ENCODE data around the gene KRTAP11-1.

The KRTAP11-1 gene, protein sequence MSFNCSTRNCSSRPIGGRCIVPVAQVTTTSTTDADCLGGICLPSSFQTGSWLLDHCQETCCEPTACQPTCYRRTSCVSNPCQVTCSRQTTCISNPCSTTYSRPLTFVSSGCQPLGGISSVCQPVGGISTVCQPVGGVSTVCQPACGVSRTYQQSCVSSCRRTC

DNA sequence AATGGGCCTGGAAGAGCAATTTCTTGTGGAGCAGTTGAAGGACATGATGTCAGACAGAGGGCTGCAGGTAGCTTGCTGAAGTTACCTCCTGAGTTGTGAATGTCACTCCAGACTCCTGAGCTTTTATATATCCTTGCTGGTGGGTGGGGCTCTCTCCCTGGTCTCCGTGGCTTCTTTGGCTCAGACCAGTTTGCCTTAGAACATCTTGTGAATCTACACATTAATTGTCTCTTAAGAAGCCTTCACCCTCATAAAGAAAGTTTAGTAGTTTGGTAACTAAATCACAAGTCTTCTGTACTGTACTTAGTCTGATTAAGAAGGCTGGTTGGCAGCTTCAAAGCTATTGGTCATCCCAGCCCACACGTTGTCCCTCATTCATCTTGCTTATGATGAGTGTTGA is at the start of gene KRTAP11-1:
Gene KRTAP11-1 (minus strand): TSS at position 101 of the 400 bp plus-strand sequence. CDS start 56 bp downstream, at position 45.
- DNase-seq = no peak

DNA sequence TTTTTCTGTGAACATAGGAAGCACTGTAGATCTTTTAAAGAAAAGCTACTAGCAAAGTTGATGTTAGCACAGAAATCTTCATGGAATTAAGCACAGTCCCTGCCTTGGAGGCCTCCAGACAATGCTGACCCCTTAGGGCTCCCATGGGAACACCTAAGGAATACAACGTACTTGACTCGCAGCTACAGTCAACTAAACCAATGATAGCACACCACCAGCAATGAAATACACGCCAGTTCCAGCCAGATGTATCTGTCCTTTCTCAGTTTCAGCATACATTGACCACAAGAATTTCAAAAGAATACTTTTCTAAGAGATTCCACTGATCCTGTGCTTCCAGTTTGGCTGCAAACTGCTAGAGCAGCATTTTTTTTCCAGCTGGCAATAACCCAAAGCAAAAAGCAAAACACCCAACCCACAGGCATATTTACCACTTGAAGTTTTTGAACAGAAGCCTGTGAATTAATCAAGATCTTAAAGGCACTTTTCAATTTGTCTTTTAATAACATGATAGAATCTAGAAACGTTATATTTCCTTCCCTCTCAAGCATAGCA is 42.8 kb upstream of the KRTAP11-1 start:
- DNase-seq = no peak

DNA sequence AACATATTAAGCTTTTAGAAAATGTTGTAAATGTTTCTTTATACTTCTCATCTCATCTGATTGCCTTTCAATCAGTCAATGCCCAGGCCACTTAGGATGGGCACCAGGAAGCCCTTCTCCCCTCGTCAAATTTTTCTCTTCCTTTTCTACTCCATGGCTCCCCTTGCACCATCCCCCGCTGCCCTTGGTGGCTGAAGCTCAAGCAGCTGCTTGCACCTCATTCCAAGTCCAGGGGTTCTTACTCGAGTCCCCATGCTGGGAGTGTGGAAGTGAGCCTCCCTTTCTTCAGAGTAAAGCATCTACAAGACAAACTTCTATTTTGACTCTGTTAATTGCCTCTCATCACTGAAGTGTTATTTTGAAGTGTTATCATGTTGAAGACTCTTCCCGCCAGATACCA is 39.7 kb upstream of the KRTAP11-1 start:
- no peak for DNase-seq

DNA sequence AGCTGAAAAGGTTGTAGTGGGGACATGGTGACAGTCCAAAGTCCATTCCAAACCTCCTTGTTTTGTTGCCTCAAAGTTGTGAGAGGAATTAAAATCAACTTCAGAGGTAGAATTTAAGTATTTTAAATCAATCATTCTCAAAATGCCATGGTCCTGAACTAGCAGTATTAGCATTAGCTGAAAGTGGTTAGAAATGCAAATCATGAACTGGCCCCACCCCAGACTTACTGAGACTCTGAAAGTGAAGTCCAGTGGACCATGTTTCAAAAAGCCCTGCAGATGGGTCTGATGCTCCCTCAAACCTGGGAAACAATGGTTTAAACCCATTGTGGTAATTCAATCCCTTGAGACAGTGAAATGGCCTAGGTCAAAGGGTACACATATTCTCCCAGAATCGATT is 36.2 kb upstream of the KRTAP11-1 start:
- DNase-seq = no peak

DNA sequence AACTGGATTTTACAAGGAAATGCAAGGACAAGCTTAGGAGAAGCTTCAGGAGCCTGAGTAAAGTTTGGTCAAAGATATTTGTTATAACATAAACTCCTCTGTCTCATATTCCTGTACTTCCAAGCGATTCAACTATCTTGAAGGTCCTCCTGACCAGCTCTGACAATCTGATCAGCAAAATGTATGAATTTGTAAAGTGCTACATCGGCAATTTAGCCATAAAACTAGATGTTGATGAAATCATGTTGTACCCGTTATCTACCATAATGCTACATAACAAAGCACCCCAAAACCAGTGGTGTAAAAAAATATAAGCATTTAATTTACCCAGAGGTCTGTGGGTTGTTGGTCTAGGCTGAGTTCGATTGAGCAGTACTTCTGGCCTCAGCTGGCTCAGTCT is 19.5 kb upstream of the KRTAP11-1 start:
- DNase-seq = no peak

DNA sequence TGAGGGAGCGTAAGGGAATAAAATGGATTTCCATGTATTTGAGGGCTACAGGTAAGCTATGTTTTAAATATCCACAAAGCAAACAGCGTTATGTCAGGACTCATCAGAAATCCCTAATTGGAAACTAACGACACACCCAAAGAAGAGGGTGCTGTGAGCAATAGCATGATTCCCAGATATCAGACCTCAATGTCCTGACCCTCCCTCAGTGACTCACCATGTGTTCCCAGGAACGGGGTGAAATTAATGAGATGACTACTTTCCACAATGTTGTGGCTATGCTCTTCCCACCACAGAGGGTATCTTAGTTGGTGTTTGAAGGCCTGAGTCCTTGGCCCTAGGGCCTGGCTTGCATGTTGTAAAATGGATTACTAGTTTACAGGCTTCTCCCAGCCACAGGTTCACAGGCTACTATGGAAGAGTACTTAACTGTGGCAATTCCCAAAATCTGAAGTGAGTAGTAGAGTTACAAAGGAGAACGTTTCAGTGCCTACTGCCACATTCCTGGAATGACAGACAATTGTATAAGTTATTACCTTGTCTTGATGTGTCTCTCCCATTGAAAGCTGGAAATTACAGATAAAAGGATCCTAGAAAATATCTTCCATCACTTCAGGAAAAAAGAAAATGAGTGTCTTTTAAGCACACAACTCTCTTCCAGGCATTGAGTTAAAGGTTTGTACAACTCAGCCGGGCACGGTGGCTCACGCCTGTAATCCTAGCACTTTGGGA is 1.7 kb upstream of the KRTAP11-1 start:
- no peak for DNase-seq

DNA sequence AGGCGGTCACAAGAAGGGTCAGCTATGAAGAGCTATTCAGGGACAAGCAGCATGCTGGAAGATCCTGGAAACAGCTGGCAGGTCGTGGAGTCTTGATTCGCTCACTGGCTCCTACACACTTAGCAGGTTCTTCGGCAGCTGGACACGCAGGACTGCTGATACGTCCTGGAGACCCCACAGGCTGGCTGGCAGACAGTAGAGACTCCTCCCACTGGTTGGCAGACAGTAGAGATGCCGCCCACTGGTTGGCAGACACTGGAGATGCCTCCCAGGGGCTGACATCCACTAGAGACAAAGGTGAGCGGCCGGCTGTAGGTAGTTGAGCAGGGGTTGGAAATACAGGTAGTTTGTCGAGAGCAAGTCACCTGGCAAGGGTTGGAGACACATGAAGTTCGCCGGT is 466 bp downstream of the KRTAP11-1 start:
- no peak for DNase-seq

DNA sequence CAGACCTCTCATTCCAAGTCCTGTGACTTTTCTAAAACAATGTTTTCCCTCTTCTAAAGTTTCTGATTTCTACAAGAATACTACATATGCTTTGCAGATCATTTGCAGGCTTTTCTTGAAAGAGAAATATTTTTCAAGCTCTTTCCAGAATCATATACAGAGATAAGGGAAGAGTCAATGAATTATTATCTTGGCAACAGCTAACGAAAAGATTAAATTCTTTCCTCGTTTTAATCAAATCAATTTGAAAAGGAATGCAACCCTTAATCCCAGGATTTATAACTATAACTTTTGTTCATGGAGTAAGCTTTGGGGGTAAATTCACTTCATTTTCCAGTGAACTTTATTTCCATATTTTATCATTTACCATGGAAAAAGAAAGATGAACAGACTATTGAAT is 6.9 kb downstream of the KRTAP11-1 start:
- DNase-seq = no peak

DNA sequence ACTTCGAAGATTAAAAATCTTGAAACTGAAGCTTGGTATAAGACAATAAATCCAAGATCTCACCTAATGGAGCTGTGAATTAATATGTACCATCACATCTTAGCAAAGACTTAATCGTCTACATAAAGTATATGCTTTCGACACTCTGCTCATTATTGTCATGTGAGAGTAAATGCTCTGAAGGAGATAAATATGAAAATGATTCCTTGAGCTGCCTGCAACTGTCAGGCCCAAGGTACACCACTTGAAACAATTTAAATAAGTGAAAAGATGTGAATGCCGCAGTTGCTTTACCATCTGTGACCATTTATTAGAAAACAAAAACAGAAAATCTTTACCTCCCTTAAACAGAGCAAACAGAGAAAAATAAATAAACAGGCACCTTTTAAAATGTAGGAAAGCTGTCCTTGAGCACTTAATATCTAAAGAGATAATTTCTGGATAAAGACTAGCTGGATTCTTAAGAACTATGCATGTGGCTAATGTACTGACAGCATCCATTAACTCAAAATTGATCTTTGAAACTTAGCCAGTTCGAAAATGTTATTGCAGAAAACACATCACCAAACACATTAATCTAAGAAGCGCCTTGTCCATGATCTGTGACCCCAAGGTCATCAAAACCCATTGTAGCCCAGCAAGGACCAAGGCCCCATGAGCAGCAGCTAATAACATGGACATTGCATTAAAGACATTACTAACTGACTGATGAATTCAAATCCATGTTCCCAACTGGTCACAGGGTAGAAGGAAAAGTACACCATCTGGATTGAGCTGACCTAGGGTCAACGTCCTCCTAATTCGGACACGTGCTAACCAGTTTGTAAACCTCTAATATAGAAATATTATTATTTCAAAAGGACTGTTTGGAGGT is 33.5 kb downstream of the KRTAP11-1 start:
- DNase-seq = no peak

DNA sequence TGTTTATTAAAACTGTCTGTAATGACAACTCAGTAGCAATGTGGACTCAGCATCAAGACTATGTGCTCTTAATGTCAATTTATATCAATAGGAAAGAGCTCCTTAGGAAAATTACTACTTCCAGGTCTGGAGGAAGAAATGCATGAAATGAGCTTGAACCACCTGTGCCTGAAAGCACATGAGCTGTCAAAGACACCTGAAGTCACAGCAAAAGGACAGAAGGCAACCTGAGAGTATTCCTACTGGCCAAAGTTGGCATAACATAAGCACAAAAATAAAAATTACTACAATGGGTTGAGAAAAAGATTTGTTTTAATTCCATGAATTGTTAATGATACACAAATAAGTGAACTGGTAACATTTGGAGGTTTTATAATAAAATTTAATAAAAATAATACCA is 38.4 kb downstream of the KRTAP11-1 start:
- DNase-seq = no peak

DNA sequence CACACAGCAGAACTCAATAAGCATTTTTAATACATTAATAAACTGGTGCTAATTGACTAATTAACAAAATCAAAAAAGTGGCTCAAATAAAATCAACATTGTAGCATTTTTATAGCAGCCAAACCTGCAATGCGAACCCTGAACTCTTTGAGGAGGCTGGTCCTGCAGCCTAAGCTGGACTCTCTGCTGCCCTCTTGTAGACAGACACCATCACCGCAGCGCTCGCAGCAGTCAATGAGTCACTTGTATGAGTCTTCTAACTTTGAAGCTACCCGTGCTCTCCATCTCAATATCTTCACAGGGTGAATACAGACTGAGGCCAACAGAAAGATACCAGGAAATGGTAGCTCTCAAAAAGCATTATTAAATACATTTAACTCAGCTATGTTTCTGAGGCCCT is 42.1 kb downstream of the KRTAP11-1 start:
- DNase-seq = peak; percentile 50

DNA sequence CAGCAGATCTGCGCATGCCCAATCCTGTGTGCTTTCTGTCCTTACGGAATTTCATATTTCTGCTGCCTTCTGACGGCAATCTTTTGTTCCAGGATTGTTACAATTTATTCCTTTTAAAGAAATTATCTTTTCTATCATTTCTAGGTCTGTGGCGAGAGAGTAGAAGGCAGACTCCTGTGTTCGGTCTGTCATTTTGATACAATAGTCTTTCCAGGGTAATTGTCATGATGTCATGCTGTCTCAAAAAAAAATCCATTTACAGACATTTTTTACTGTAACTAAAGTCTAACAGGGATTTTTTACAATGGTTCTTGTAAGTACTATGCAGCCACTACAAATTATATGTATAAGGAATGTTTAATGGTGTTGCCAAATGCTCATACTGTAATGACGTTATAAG is 42.8 kb downstream of the KRTAP11-1 start:
- no peak for DNase-seq

DNA sequence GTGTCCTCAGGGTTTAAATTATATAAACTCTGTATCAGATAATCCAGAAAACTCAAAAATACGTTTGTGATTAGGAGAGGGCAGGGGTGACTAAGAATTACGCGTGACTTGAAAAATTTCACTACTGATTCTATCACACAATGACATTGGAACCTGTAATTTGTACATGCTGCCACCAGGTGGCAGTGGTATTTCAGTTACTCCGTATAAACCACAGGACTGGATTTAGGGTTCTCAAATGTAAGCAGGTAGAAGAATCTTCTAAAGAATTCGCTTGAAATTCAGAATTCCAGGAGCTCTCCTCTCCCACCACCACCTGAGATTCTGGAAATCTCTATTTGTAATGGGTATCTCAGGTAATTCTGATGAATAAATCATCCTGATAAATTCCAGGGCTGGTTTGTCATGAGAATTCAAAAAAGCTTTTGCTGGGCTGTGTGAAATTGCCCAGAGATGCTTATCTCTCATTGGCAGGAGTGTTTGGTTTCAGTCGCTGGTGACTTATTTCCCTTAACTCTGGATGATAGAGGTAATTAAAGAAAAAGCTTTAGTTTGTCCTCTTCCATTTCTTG is 50.1 kb downstream of the KRTAP11-1 start:
- DNase-seq = peak; percentile 52
